Erythroblast (primary cell): ENCODE measurements around the gene LCAT.

Experiments
- DNase-seq, 2 experiments: peaks; one replicate each; lab custom pipeline; 2025; lab: John Stamatoyannopoulos, UW
- GATA1 ChIP-seq: IDR thresholded peaks from 2 replicates; pipeline ENCODE4 v1.6.1; 2011; ENCODE audit warnings: low read depth, mild to moderate bottlenecking, control low read depth, low read length, moderate library complexity
- POLR2A ChIP-seq: IDR thresholded peaks from 2 replicates; pipeline ENCODE4 v1.6.1; 2011; ENCODE audit warnings: mild to moderate bottlenecking, low read length

LCAT gene

DNA sequence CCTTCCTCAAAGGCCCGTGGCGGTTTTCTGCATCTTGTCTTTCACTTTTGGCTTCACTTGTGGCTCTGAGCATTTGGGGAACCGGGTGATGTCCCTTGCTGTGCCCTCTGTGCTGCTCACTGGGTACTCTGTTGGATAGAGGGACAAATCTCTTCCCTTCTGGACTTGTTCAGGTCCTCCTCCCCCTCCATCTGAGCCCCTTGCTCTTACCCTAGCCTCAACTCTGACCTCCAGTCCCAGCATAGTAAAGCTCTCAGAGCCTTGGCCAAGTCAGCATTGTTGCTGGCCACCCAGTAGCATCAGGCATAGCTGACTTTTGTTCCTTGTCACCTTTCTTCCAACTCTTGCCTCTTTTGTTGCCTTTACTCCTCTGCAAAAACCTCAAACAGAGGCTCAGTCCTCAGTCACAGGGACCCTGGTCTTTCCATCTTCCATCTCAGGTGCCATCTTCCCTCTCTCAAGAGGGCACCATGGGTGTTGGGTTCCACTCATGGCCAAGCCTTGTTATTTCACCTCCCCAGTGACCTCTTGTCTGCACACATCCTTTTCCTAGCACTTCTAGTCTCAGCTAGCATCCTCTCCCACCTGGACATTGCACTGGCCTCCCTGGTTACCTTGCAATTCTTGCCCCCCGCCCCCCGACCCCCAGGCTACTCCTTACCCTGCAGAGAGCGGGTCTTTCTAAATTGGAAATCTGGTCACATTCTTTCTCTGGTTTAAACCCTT is 6.9 kb downstream of the LCAT start:
- DNase-seq: no peak
- TF ChIP-seq GATA1 (no peak), POLR2A (no peak)

DNA sequence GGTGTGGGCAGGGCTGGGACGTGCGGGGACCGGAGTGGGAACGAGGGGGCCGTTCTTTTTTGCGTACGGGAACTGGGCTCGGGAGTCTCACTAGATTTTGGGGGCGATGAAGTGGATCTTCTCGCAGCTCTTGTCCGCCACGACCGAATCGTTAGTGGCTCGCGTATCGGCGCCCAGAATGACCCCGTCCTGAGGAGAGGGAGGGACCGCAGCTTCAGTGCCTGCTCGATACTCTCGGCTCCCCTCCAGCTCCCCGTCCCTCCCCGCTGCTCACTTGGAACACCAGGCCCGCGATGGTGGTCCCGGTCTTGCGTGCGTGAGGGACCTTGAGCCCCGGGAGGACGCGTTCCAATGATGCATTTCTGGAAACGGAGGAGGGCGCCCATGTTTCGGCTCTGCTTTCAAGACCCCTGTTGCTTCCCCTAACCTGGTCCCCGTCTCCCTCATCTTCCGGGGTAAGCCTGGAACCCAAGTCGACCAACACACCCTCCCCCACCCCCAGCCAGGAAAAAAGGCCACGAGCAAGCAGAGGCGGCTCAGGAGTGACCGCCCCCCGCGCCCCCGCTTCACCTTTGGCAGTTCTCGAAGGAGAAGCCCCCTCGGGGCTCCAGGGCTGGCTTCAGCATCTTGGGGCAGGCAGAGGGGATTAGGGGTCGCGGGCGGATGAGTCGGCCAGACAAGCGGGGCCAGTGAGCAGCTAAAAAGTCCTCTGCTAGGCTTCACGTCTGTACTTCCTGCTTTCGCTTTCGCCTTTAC is 7.6 kb downstream of the LCAT start, which contains the start of gene PSMB10:
Gene PSMB10, minus strand, starts transcription at position 727 of the 756 bp plus-strand sequence. Its CDS starts 101 bp downstream, at position 626.
- peak; percentile 78 to 85 for DNase-seq
- TF ChIP-seq POLR2A: peak; percentile 51
- TF ChIP-seq GATA1: no peak

DNA sequence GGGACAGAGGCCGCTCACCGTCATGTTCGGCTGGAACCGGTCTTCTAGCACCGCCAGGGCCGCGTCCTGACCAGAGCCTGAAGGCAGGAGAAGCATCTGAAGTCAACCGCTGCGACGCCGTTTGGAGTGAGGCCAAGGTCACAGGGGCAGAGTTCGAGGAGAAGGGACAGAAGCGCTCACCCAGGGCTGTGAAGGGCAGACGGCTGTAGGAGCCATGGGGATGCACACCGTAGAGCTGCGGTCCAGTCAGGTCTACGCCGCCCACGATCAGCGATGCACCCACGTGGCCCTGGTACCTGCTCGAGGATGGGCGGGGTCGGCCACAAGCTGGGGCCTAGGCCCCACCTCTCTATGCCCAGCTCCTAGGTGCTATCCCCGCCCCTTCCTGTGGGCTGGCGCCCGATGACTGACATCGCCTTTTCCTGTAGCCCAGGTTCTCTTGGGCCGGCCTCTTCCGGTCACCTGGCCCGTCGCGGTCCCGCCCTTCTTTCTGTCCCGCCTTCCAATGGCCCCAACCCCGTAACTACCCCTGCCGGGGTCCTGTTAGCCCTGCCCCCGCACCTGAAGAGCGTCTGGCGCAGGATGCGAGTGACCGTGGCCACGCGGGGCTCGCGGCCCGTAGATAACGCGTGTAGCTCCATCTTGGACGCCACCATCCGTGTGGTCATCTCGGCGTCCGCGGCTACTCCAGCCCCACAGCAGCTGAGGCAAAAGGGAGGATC is 8.4 kb downstream of the LCAT start:
- peak; percentile 92 to 93 for DNase-seq
- TF ChIP-seq POLR2A (peak; percentile 85), GATA1 (no peak)

DNA sequence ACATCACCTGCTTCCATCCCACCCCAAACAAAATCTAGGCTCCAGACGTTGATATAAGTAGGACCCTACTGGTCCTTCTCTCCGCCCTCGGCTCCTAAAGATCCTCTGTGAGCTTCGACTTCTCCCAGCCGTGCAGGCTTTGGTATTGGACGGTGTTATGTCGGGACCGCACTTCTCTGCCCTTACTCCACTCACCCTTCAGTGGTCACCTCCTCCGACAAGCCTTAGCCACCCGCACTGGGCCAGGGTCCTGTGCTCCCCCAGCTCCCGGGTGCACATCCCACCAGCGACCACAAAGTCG is 8.9 kb downstream of the LCAT start:
- no peak for DNase-seq
- TF ChIP-seq POLR2A (no peak), GATA1 (no peak)

DNA sequence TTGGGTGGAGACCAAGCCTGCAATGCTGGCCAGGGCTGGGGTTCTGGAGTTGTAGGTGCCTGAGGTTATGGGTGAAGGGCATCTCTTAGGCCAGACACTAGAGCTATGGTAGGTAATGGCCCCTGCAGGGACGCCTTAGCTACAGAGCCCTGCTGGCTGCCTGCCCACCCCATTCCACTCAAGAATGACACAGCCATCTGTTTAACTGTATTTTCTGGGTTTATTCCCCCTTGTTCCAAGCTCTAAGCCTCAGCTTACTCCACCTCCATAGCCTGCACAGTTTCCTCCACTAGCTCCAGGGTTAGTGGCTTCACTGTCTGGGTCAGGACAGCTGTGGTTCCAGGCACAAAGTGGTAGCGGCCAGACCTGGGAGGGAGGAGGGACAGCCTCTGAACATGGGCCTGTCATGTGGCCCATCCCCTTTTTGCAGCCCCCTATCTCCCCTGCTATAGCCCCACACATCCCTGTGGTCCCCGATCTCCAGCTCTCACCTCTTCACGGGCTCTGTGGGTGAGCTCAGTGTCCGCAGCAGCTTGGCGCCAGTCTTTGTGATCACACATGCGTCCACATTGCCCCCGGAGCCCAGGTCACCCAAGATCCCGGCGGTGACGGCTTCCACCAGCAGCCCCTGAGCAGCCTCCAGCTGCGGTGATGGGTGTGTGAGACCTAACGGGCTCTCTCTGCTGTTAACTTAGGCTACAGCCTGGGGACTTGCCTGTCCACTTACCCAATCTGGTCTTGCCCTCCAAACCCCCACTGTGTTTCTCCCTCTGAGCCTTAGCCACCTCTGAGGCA is 9.4 kb downstream of the LCAT start:
- DNase-seq: no peak
- TF ChIP-seq POLR2A: no peak

DNA sequence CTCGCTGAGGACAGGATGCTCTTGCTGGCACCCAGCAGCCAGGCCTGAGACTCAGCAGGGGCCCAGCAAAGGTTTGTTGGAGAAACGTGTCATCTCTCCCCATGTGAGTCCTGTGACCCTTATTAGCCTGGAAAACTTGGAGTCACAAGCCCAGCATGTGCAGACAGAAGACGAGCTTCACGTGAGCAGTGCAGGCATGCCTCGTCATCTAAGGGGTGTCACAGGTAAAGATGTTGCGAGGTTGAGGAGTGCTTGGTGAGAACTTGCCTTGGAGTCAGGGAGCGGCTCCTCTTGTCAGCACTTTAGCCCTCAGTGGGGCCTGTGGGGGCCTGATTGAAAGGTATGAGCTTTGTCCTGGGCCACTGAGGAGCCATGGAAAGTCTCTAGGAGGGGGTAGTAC is 10.1 kb downstream of the LCAT start:
- DNase-seq: no peak
- no peak for TF ChIP-seq POLR2A
- no peak for TF ChIP-seq GATA1

DNA sequence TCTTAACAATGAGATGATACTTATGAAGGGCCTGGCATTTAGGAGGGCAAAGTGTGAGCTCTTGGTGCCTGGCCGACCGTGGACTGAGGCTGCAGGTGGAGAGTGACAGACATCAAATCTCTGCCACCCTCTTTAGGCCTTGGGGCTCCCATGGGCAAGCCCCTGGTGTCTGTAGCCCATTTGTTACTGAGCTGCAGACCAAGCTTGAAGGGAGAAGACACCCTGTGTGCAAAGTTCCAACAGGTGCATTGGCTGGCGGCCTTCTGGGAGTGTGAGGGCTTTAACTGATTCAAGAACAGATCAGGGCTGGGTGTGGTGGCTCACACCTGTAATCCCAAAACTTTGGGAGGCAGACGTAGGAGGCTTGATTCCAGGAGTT is 11.5 kb downstream of the LCAT start:
- TF ChIP-seq GATA1 (no peak), POLR2A (no peak)
- DNase-seq: no peak

DNA sequence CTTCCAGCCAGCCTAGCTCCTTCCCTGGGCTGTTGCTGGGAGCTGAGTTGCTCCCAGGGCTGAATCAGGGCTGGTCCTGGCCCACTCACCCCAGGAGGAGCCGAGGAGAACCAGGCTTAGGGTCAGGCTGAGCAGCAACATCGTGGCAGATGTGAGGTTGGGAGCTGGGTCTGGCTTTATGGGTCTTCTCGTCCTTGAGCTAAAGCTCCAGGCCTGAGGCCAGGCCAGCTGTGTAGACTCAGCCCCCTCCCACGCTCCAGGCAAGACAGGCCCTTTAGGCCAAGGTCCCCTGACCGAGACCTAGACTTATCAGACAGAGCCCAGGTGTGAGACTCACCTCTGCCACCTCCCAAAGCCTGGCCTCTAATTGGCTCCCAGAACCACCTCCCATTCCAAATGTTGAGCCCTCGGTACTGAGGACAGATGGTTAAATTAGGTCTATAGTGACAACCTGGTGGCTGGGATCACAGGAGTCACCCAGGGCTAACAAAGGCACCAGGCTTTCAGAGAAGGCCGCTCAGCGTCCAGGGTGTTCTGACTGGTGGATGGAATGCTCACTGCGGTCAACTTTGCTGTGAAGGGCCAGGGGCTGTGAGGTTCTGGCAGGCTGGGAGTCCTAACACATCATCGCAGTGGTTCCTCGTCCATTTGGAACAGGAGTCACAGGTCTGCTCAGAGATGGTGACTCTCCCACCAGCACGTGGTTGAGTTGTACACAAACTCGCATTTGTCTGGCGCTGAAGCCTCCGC is 12.0 kb downstream of the LCAT start, which contains the start of gene CTRL:
Gene CTRL, minus strand, starts transcription at position 151 of the 750 bp plus-strand sequence. Its CDS starts 10 bp downstream, at position 141.
- TF ChIP-seq GATA1: no peak
- no peak for DNase-seq

DNA sequence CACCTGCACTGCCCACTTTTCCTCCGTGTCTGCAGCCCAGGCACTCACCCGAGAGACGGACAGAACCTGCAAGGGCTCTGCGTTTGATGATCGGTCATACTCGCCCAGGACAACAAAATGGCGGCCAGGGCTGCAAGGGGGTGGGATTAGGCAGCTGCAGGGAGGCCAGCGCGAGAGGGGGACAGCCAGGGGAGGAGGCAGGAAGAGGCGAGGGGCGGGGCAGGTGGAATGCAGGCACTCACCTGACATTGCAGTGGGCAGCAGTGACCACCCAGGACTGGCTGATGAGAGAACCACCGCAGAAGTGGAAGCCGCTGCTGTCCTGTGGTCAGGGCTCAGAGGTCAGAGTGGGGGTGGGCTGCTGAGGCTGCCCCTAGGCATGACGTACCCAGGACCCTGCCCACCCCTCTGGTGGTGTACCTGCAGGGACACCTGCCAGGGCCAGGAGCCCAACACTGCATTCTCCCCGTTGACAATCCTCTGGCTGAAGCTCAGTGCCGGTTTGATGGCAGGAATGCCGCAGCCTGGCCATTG is 13.2 kb downstream of the LCAT start:
- no peak for TF ChIP-seq POLR2A
- no peak for TF ChIP-seq GATA1
- no peak for DNase-seq

DNA sequence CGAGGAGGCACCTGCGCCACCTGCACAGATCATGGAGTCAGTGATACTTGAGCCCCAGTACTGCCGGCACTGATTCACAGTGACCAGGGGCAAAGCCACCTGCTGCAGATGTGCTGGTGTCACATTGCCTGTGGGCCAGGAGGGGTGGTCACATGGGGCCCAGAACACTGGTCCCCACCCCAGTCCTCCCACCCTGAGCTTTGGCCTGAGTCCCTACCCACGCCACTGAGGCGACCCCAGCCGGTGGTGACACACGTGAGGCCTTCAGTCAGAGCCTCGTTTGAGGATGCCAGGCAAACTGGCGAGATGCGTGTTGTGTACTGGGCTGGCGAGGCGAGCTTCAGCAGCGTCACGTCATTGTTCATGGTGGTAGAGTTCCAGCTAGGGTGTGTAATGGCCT is 13.7 kb downstream of the LCAT start:
- DNase-seq: no peak
- no peak for TF ChIP-seq POLR2A
- TF ChIP-seq GATA1: no peak

DNA sequence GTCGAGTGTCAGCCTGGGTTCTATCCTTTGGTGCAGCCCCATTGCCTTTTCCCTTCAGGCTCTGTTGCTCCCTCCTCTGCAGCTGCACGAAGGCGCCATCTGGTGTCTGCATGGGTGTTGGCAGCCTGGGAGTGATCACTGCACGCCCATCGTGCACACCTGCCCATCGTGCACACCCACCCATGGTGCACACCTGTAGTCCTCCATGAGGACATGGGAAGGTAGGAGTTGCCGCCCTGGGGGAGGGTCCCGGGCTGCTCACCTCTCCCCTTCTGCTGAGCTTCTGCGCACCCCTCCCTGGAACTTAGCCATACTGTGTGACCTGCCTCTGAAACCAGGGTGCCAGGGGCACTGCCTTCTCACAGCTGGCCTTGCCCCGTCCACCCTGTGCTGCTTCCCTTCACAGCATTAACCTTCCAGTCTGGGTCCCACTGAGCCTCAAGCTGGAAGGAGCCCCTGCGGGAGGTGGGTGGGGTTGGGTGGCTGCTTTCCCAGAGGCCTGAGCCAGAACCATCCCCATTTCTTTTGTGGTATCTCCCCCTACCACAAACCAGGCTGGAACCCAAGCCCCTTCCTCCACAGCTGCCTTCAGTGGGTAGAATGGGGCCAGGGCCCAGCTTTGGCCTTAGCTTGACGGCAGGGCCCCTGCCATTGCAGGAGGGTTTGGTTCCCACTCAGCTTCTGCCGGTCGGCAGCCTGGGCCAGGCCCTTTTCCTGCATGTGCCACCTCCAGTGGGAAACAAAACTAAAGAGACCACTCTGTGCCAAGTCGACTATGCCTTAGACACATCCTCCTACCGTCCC is 15.2 kb downstream of the LCAT start:
- DNase-seq: peak; percentile 68 to 84
- TF ChIP-seq POLR2A (no peak), GATA1 (no peak)

DNA sequence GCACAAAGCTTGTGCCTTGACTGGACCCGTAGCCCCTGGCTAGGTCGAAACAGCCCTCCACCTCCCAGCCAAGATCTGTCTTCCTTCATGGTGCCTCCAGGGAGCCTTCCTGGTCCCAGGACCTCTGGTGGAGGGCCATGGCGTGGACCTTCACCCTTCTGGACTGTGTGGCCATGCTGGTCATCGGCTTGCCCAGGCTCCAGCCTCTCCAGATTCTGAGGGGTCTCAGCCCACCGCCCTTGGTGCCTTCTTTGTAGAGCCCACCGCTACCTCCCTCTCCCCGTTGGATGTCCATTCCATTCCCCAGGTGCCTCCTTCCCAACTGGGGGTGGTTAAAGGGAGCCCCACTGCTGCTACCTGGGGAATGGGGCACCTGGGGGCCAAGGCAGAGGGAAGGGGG is 15.8 kb downstream of the LCAT start:
- DNase-seq: no peak
- TF ChIP-seq POLR2A (no peak), GATA1 (no peak)
